ENCODE data around the gene INHBC.

Gene INHBC

GRCh38 chr12:57430931-57431566 is 3.5 kb upstream of the INHBC start, which contains the start of gene R3HDM2 (continued):
- no peak for TF ChIP-seq TCF7L2 (IDR thresholded peaks at IDR 0.05; ENCODE audit: borderline replicate concordance, low read depth, low read length)
- no peak for TF ChIP-seq PRDM6 (tag by site-specific recombination; IDR thresholded peaks at IDR 0.05)
- TF ChIP-seq ZNF830 (tag by site-specific recombination; IDR thresholded peaks at IDR 0.05; ENCODE audit: low read depth) = no peak
- no peak for TF ChIP-seq ZNF274 (IDR thresholded peaks at IDR 0.05; ENCODE audit: low read length)
- TF ChIP-seq ZNF274 (tag by site-specific recombination; IDR thresholded peaks at IDR 0.05; ENCODE audit: borderline replicate concordance) = no peak
- TF ChIP-seq ZNF785 (tag by site-specific recombination; IDR thresholded peaks at IDR 0.05) = no peak
- TF ChIP-seq KLF16 (tag by site-specific recombination; IDR thresholded peaks at IDR 0.05) = peak; percentile 70
- 0 out of 2 replicates have a peak, but pooled peaks have one; percentile 22 for TF ChIP-seq ZBTB1 (tag by site-specific recombination; IDR thresholded peaks at IDR 0.05)
- TF ChIP-seq ZBTB48 (tag by site-specific recombination; IDR thresholded peaks at IDR 0.05) = no peak
- no peak; the same call in 1 of the 2 replicates for TF ChIP-seq MYNN (tag by site-specific recombination; IDR thresholded peaks at IDR 0.05; ENCODE audit: borderline replicate concordance)
- peak; percentile 68 for TF ChIP-seq PRDM10 (tag by site-specific recombination; IDR thresholded peaks at IDR 0.05)
- TF ChIP-seq ZNF596 (tag by site-specific recombination; IDR thresholded peaks at IDR 0.05) = no peak
- TF ChIP-seq ZNF10 (tag by site-specific recombination; IDR thresholded peaks at IDR 0.05) = no peak
- TF ChIP-seq GLIS2 (tag by site-specific recombination; IDR thresholded peaks at IDR 0.05) = peak; percentile 83
- no peak for TF ChIP-seq MEIS1 (CRISPR knock-in tag; IDR thresholded peaks at IDR 0.05; ENCODE audit: borderline replicate concordance)
- no peak for TF ChIP-seq ZNF670 (tag by site-specific recombination; IDR thresholded peaks at IDR 0.05; ENCODE audit: low read depth)
- no peak for TF ChIP-seq ZNF148 (tag by site-specific recombination; IDR thresholded peaks at IDR 0.05; ENCODE audit: borderline replicate concordance)
- no peak for TF ChIP-seq ZNF658 (tag by site-specific recombination; IDR thresholded peaks at IDR 0.05)
- TF ChIP-seq IKZF3 (tag by site-specific recombination; IDR thresholded peaks at IDR 0.05) = peak; percentile 71
- TF ChIP-seq, protein P1, sequence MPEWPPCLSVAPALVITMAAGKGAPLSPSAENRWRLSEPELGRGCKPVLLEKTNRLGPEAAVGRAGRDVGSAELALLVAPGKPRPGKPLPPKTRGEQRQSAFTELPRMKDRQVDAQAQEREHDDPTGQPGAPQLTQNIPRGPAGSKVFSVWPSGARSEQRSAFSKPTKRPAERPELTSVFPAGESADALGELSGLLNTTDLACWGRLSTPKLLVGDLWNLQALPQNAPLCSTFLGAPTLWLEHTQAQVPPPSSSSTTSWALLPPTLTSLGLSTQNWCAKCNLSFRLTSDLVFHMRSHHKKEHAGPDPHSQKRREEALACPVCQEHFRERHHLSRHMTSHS (tag by site-specific recombination; IDR thresholded peaks at IDR 0.05) = no peak
- TF ChIP-seq ZNF433 (tag by site-specific recombination; IDR thresholded peaks at IDR 0.05; ENCODE audit: low read depth) = no peak
- TF ChIP-seq ZNF416 (tag by site-specific recombination; IDR thresholded peaks at IDR 0.05) = no peak
- no peak for TF ChIP-seq ZNF112 (tag by site-specific recombination; IDR thresholded peaks at IDR 0.05)
- no peak for TF ChIP-seq PRDM4 (tag by site-specific recombination; IDR thresholded peaks at IDR 0.05)
- peak; percentile 41 for TF ChIP-seq ZNF335 (tag by site-specific recombination; conservative IDR thresholded peaks at IDR 0.05)
- TF ChIP-seq, protein P2, sequence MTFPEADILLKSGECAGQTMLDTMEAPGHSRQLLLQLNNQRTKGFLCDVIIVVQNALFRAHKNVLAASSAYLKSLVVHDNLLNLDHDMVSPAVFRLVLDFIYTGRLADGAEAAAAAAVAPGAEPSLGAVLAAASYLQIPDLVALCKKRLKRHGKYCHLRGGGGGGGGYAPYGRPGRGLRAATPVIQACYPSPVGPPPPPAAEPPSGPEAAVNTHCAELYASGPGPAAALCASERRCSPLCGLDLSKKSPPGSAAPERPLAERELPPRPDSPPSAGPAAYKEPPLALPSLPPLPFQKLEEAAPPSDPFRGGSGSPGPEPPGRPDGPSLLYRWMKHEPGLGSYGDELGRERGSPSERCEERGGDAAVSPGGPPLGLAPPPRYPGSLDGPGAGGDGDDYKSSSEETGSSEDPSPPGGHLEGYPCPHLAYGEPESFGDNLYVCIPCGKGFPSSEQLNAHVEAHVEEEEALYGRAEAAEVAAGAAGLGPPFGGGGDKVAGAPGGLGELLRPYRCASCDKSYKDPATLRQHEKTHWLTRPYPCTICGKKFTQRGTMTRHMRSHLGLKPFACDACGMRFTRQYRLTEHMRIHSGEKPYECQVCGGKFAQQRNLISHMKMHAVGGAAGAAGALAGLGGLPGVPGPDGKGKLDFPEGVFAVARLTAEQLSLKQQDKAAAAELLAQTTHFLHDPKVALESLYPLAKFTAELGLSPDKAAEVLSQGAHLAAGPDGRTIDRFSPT (tag by site-specific recombination; IDR thresholded peaks at IDR 0.05) = peak; percentile 64
- TF ChIP-seq ZNF837 (tag by site-specific recombination; IDR thresholded peaks at IDR 0.05) = no peak
